Frontal cortex (tissue), 4 donors: Measurements from ENCODE around the gene ARL5A. TPM values are rescaled to one million over a fixed set of nuclear protein-coding genes. Genes with fewer than 3 reads are reported as not detected.
"Not testable (repeated sequence)": the region's sequence is repeated elsewhere in the genome, so short reads cannot be mapped to it uniquely, and the experiment has no call there.

Experiments
- DNase-seq, 2 donors: peaks; one replicate each; pipeline ENCODE4 v3.0.0; 2012; ENCODE audit warnings: low spot score in 2 of 2
- FAIRE-seq: peaks from 2 replicates; lab custom pipeline; 2012; peaks lifted over from hg19 to GRCh38; lab: Jason Lieb, UNC
- total RNA-seq: library from RNA; depleted of rRNA; stranded (reverse); fragments of >200 nt; gene quantifications from one replicate; pipeline ENCODE4 v1.2.3, GENCODE V29; 2014
- donor health status: control.
- donor health status: control.
- donor health status: control.

Gene ARL5A, protein sequence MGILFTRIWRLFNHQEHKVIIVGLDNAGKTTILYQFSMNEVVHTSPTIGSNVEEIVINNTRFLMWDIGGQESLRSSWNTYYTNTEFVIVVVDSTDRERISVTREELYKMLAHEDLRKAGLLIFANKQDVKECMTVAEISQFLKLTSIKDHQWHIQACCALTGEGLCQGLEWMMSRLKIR
- 64.8 TPM for total RNA-seq

GRCh38 chr2:151828143-151828889 is at the start of gene ARL5A:
Gene ARL5A (minus strand): TSS chr2:151828421. CDS start chr2:151828176, 245 bp downstream.
- FAIRE-seq (no peak), DNase-seq (peak; percentile 96)

GRCh38 chr2:151875631-151876030 is 47.4 kb upstream of the ARL5A start:
- not testable (repeated sequence) for FAIRE-seq, DNase-seq

- DNase-seq: no peak
- FAIRE-seq: no peak
These were observed 44.2 kb upstream of the ARL5A start for GRCh38 chr2:151872463-151872862.

DNA sequence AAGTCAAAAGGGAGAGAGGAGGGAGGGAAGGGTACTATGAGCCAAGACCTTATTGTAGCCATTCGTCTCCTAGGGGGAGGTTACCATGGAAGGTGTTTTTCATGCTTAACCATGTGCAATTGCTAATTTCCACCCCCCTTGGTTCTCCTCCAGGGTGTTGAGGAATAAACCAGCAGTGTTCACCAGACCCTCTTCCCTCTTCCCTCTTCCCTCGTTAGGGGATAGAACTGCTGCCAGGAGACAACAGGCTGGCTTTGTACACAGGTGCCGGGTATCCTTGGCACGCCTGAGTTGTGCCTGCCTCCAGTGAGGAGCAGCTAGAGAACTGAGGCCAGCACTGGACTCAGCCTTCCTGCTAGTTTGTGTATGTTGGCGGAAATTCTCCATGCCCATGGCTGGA is 41.1 kb upstream of the ARL5A start:
- no peak for FAIRE-seq
- peak in 1 of 2 donors; percentile 14 for DNase-seq

GRCh38 chr2:151862700-151863099 is 34.5 kb upstream of the ARL5A start:
- DNase-seq (no peak), FAIRE-seq (no peak)

GRCh38 chr2:151861174-151861573 is 33.0 kb upstream of the ARL5A start:
- DNase-seq: no peak
- no peak for FAIRE-seq

- FAIRE-seq (no peak), DNase-seq (no peak)
These were observed 32.5 kb upstream of the ARL5A start for GRCh38 chr2:151860613-151861146.

- no peak for FAIRE-seq
- no peak for DNase-seq
These were observed 32.0 kb upstream of the ARL5A start for GRCh38 chr2:151860210-151860609.

GRCh38 chr2:151857650-151858049 is 29.4 kb upstream of the ARL5A start:
- no peak for DNase-seq
- no peak for FAIRE-seq

- DNase-seq (no peak), FAIRE-seq (no peak)
These were observed 26.9 kb upstream of the ARL5A start for GRCh38 chr2:151855111-151855510.

GRCh38 chr2:151853070-151853758 is 25.0 kb upstream of the ARL5A start:
- no peak for DNase-seq

DNA sequence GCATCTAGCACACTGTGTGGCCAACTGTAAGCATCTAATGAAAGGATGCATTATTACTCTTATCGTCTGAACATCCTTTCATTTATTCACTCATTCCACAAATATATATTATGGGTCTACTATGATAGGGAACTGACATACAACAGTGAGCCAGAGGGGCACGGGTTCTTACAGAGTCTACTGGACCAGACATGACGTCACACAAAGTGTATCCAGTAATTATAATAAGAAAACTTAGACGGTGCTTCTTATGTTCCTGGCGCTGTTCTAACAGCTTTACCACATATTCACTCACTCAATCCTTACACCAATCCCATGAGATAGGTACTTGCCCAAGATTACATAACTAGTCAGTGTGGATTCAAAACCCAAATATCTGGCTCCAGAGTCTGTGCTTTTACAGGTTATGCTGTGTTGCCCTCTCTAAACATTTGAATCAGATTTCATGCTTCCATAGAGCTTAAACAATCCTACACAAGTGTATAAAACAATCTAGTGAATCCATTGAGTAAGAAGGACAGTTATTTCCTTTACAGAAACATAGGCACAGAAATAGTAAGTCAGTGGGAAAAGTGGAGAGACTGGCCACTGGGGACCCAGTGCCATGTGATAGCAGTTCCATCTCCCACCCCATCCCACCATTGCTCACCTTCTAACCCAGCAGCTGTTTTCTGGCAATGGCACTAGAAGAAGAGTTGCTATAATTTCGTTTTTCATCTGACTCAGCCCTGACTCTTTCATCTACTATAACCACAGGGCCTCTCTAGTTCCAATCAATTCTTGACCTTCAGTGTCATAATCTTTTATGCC is 24.2 kb upstream of the ARL5A start:
- no peak for FAIRE-seq

More at GRCh38 chr2:151853070-151853758, 25.0 kb upstream of the ARL5A start:
- FAIRE-seq: no peak

GRCh38 chr2:151851761-151852160 is 23.5 kb upstream of the ARL5A start:
- DNase-seq: no peak
- FAIRE-seq: no peak

More for the DNA sequence above, 24.2 kb upstream of the ARL5A start:
- DNase-seq: no peak

- no peak for FAIRE-seq
- DNase-seq: no peak
These were observed 21.3 kb upstream of the ARL5A start for GRCh38 chr2:151849413-151850010.

DNA sequence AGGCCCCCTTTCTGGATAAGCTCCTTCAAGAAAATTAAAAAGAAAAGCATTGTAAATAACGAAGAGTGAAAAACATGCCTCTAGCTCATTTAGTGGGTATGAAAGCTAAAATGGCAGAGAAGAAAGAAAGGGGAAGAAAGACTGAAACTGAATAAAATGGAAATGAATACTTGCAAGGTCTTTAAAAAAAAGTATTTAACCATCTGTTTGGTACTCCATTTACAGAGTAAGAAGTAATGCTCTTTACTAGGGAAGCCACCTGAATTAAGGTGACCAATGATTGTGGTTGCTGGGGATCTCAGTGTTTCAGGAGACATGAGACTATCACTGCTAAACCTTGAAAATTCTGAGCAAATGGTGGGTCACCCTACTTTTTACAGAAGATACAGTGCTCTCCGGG is 17.7 kb upstream of the ARL5A start:
- FAIRE-seq (no peak), DNase-seq (no peak)

DNA sequence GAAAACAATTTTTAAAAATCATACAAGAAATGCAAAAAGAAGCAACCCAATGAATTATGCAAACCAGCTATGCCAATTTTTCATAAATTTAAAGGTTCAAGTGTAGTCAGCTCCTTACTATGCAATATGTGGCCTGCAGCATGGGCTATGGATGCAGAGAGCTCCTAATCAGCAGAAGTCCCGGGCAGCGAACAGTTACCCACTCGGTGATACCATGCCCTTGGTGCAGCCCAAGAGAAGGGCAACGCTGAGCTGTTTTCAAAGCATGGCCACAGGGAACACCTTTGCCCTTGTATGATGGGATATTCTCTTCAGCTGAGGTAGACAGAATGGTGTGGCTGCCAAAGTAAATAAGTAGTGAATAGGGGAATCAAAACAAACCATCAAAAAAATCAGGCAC is 17.3 kb upstream of the ARL5A start:
- DNase-seq (no peak), FAIRE-seq (no peak)

- DNase-seq: no peak
These were observed 16.1 kb upstream of the ARL5A start for GRCh38 chr2:151844211-151844896.

DNA sequence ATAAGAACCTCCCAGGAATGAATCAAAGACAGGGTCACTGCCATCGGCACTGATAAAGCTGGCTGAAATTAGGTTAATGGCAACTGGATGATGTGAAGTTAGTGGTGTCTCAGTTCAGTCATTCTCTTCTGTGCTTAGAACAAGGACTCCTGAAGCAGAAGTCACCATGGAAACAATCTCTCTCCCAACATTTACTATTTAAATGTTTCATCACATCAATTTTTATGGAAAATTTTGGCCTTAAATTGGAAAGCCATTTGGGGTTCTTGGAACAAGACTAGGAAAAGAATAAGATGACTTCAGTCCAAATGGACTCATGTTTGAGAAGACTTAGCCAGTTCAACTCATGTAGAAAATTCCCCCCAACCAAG is 15.5 kb upstream of the ARL5A start:
- FAIRE-seq: no peak

More at GRCh38 chr2:151844211-151844896, 16.1 kb upstream of the ARL5A start:
- FAIRE-seq: no peak

More for the DNA sequence above, 15.5 kb upstream of the ARL5A start:
- no peak for DNase-seq
